GM04503 (cell line): ENCODE data around the gene DDTL.
"Not testable (repeated sequence)": the region's sequence is repeated elsewhere in the genome, so short reads cannot be mapped to it uniquely, and the experiment has no call there.

ENCODE experiments used
- DNase-seq: peaks from one replicate; pipeline ENCODE4 v3.0.0-alpha.2; 2012; ENCODE audit warnings: low read depth

The DDTL gene

DNA sequence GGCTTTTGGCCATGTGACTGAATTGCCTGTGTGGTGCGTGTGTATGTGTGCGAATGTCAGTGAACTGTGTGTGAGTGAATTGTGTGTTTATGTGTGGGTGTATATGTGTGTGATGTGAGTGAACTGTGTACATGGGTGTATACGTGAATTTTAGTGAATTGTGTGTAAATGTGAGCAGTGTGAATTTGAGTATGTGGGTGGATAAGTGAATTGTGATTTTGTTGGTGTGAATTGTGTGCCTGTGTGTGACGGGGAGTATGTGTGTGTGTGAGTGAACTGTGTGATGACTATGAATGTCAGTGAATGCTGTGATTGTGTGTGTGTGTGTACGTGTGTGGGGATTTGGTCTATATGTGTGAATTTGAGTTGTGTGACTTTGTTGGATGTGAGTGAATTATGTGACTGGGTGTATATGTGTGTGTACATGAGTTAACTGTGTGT, 3.5 kb downstream of the DDTL start:
- DNase-seq, result no peak

DNA sequence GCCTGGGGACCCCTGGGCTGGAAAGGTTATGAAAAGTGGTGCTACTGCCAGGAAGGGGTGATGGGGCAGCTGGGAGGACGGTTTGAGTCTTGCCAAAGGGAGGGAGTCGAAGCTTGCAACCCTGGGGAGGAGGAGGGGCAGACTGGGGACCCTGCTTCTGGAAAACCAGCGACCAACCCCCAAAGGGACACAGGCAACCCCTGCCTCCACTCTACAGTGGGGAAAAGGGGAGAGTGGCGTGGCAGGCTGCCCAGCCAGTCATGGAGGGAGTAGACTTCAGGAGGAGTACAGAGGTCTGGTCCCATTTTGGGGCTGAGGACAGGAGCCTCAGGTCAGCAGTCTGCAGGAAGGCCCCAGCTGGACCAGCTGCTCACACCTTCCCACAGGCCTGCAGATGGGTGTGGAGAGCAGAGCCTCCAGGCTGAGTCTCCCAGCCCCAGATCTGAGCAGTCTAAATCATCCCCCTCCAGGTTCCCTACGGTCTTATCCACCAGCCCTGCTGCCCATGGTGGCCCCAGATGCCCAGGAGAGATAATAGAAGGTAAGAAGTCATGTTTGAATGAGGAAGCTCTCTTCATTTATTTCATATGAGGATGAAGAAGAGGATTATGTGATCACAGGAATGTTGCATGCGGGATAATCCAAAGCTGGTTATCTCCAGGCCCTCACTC, 4.3 kb downstream of the DDTL start:
- no peak for DNase-seq

DNA sequence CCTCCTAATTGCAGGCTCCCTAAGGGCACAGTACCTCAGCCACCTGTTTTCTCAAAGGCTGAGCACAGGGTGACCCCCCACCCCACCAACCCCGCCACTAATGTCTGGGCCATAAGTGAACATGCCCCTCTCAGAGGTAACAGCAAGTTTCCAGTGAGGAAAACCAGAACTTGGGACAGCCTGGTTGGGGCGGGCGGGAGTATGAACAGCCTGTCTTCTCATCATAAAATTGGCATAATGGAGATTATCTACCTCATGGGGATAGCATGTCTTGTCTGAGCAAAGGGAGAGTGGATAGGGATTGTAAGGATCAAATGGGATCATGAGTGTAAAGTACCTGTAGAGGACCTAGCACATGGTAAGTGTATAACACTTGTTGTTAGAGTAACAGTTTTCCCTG, 5.2 kb downstream of the DDTL start:
- DNase-seq, result not testable (repeated sequence)

DNA sequence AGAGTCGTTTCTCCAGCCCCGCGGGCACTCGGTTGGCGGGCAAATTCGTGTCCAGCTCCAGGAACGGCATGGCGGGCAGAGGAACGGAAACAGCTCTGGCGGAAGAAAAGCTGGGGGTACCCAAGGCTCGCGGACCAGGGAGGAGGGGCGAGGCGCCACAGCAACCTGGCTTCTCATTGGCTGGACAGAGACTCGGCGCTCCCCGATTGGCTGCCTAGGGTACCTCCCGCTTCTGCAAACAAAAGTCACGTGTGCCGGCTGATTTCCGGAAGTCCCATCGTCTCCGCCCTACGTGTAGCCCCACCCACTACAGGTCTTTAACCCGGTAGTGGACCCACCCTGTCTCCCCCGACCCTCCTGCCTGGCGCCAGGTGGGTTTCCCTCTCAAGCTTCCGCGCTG, 7.7 kb downstream of the DDTL start, which contains the start of gene DDT:
Gene DDT, minus strand, starts transcription at position 97 of the 400 bp plus-strand sequence. Its CDS starts 27 bp downstream, at position 70.
- DNase-seq, result not testable (repeated sequence)

DNA sequence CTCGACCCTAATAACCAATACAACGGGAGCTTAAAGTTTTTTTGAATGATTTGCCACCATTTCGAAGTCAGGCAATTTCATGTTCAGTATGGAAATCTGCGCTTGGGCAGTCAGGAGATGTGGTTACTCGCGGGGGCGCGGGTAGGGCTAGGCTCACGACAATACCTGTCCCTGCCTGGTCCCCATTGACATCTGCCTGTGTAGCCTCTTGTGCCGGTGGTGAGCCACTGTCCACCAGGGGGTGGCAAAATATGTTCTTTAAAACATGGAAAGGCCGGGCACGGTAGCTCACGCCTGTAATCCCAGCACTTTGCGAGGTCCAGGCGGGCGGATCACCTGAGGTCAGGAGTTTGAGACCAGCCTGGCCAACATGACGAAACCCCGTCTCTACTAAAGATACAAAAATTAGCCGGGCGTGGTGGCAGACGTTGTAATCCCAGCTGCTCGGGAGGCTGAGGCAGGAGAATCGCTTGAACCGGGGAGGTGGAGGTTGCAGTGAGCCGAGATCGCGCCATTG, 8.2 kb downstream of the DDTL start:
- not testable (repeated sequence) for DNase-seq

DNA sequence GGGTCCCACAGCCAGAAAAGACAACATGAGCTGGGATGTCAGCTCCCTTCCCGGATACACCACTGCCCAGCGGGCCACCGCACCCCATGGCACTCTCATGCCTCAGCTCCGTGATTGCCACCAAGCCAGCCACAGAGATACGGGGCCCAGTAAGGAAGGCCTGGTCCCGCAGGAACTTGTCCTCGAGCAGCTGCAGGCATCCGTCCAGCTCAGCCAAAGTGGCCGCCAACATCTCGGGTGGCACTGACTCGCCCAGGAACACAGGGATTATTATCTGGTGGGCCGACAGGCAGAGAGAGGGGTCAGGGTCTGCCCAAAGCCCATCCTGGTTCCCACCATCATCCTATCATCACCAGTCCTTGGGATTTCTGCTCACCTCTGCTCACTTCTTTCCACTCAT, 10.6 kb downstream of the DDTL start:
- not testable (repeated sequence) for DNase-seq

DNA sequence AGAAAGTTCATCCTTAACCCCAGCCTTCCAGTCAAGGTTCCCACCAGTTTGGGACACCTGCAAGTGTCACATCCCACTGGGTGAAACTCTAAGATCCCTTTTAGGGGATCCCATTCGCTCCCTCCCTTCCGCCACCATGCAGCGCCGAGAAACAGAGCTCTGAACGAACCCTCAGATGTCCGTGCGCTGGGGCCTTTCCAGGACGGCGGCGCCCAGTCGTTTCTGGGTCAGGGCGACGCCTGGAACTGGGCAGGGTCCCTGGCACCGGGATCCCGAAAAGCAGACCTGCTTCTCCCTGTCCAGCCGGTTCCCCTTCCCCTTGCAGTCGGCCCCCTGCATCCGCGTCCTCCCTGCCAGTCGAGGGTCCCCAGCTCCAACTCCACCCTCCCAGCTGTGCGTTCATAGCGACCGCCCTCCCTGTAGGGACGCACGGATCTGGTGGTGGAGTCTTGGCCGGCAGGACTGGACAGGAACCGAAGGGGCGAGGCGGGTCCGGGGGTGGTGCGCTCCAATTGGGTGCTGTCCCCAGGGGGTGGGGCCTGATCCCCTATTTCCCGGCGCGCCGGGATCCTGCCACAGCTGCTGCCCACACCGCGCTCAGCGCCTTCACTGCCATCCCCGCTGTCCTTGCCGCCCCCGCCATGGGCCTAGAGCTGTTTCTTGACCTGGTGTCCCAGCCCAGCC, 13.0 kb downstream of the DDTL start, which contains the start of gene GSTT2:
Gene GSTT2, plus strand, starts transcription at position 578 of the 684 bp plus-strand sequence.
- not testable (repeated sequence) for DNase-seq

DNA sequence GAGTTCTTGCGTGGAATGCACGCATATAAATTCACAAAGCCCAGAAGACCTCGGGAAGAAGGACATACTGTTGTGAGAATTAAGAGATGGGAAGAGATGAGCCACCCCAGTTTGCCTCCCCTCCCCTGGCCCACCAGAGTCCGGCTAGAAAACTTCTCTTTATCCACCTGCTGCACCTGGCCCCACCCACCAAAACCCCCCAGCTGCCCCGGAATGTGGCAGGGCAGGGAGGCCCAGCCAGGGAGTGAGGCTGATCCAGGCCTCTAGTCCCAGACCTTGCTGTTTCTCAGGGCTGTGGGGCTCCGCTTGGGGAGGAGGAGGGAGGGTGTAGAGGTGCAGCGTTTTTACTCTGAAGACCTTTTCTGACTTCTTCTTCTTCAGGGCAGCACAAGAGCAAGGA, 13.9 kb downstream of the DDTL start:
- not testable (repeated sequence) for DNase-seq

DNA sequence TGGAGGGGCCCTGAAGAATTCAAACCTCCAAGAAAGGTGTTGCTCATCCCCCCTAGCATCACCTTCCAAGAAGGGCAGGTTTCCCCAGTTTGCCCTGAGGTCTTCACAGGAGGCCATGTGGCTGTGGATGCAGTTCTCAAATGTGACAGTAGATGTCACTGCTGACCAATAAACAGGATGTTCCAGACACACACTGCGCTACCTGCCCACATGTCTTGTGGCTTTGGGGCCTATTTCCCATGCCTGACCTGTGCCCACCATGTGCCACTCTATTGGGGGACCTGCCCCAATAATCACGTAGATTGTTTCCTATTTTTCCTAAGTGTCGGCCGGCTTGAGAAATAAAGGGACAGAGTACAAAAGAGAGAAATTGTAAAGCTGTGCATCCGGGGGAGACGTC, 17.7 kb downstream of the DDTL start:
- no peak for DNase-seq

DNA sequence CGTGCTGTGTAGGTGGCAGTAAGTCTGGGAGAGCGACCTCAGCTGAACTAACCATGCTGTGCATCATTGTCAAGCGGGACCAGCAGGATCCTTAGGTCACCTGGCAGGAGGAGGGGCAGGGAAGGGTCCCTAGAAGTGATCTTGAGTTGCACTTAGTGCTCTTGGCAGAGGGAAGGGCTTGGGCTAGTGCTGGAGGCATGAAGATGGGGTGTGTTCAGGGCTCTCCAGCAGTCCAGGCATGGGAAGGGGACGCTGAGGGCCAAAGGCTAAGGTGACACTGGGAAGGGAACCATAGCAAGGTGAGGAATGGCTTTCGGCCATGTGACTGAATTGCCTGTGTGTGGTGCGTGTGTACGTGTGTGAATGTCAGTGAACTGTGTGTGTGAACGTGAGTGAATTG, 19.4 kb downstream of the DDTL start:
- DNase-seq, result not testable (repeated sequence)

DNA sequence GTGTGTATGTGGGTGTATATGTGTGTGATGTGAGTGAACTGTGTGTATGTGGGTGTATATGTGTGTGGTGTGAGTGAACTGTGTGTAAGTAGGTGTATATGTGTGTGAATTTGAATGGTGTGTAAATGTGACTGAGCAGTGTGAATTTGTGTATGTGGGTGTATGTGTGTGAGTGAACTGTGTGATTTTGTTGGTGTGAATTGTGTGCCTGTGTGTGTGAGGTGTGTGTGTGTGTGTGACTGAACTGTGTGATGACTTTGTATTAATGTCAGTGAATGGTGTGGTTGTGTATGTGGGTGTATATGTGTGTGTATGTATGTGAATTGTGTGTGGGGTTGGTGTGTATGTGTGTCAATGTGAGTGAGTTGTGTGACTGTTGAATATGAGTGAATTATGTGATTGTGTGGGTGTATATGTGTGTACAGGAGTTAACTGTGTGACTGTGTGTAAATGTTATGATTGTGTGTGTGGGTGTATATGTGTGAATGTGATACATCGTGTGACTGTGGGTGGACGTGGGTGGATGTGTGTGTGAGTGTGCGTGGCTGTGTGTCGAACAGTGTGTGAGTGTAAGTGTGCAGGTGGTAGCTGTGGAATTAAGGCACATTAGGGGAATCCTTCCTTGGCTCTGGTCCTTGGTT, 20.0 kb downstream of the DDTL start:
- DNase-seq, result not testable (repeated sequence)

DNA sequence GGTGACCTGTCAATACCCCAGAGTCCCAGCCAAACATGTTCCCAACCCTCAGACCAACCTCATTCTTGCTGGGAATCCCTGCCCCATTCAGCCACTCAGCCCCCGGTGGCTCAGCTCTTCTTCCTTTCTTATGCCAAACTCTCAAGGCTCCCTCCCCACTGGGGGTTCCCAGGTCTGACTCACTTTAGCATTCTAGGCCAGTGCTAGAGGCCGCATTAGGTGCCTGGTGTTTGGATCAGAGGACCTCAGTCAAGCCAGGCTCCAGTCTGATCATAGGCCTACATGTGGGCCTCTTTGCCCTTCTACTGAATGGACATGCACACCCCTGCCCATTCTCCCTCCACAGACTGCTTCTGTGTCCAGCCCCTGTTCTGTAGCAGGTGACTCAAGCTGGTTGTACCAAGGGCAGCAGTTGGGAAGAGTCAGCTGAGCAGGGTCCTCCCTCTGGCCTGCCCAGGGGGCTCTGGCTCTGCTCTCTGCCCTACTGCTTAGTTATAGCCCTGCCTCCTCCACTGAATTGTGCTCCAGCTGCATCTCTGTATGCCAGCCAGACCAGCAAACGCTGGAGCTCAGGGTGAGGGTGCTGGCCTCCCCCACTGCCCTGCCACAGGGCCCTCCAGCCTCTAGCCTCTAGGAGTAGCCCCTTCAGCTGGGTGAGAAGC, 23.0 kb downstream of the DDTL start:
- not testable (repeated sequence) for DNase-seq

DNA sequence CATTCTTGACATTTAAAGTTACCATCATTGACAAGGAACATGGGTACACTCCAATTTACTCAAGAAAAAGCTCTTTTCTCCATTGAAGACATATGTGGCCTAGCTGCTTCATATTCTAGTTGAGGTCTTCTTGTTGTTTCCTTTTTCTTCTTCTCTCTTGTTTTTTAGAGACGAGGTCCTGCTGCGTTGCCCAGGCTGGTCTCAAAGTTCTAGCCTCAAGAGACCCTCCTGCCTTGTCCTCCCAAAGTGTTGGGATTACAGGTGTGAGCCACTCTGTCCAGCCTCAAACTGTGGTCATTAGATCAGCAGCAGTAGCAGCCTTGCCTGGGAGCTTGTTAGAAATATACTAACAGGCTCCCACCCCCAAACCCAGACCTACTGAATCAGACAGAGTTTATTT, 26.4 kb downstream of the DDTL start:
- DNase-seq, result not testable (repeated sequence)

DNA sequence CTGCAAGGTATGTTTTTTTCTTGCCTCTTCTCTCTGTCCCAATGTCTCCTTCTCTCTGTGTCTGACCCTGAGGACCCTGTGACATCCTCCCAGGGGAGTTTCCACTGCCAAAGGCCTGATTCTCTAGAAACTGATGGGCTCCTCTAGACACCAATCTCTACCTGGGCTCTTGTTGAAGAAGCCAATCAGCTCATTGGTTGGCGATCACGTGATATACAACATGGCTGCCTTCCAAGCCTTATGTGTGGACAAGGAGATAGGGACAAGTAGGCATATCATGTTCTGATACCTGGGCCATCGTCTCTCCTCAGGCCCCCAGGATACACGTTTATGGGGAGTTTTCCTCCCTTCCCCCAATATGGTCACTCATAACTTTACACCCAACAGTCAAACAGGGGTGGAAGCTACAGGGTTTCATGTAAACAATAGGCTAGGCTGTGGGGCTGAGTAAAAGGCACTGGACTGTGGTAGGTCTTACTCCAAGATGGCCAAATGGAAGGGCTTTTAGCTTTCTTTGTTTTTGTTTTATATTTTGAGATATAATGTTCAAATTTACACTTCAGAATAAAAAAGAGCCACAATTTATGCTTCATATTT, 27.0 kb downstream of the DDTL start:
- DNase-seq, result not testable (repeated sequence)

DNA sequence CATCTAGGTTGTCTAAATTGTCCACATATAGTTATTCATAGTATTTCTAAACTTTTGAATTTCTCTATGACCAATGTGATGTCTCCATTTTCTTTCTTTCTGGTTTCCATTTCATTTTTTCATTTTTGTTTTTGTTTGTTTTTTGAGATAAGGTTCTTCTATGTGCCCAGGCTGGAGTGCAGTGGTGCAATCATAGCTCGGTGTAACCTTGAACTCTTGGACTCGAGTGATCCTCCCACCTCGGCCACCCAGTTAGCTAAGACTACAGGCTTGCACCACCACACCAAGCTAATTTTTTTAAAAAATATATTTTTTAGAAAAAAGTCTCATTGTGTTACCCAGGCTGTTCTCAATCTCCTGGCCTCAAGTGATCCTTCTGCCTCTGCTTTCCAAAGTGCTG, 30.4 kb downstream of the DDTL start:
- no peak for DNase-seq

DNA sequence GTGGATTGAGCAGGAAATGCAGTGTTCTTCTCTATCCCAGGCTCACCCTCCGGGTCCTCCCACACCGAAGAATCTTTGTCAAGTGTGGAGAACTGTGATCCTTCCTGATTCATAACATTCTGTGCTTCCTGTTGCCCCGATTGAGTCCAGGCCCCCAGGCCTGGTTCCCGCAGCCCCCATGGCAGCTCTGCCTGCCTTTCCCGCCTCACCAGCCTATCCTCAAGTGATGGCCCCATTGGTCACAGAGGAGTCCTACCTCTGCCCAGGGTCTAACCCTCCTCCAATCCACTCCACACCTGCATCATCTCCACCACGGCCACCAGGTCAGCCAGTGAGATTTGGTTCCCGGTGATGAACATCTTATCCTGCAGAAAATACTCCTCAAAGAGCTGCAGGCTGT, 33.1 kb downstream of the DDTL start:
- not testable (repeated sequence) for DNase-seq

DNA sequence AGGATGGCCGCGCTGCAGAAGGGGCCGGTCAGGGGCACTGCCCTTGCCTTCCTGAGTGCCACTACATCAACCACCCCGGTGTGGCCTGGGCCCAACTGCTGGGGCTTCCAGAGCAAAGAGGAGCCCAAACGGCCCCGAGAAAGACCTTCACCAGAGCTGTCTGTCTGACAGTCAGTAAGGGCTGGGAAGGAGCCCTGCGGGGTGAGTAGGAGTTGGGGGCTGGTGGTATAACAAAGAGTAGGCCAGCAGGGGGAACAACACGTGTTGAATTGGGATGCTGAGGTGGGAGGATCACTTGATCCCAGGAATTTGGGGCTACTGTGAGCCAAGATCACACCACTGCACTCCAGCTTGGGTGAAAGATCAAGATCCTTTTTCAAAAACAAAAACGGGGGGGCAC, 34.6 kb downstream of the DDTL start:
- no peak for DNase-seq

DNA sequence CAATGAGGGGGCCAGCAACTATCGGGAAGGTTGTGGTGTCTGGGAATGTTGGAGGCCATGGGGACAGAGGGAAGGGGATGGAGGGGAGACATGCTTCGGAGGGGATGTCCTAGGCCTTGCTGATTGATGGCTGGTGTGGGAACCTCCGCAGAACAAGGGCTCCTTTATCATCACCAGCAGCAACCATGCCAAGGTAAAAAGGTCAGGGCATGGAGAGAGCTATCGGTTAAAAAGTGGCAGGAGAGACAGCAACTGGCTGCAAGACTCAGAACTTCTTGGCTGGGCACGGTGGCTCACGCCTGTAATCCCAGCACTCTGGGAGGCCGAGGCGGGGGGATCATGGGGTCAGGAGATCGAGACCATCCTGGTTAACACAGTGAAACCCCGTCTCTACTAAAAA, 35.6 kb downstream of the DDTL start:
- no peak for DNase-seq

DNA sequence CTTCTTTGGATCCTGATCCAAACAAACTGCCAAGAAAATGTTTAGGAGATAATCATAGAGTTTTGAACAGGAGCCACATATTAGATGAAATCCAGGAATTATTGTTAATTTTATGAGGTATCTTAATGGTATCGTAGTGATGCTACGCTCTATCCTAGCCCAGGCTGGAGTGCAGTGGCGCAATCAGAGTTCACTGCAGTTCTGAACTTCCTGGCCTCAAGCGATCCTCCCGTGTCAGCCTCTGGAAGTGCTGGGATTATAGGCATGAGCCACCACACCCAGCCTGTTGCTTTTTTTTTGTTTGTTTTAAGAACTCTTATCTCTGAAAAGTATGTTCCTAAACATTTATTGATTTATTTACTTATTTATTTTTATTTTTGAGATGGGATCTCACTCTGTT, 36.2 kb downstream of the DDTL start:
- DNase-seq, result no peak

DNA sequence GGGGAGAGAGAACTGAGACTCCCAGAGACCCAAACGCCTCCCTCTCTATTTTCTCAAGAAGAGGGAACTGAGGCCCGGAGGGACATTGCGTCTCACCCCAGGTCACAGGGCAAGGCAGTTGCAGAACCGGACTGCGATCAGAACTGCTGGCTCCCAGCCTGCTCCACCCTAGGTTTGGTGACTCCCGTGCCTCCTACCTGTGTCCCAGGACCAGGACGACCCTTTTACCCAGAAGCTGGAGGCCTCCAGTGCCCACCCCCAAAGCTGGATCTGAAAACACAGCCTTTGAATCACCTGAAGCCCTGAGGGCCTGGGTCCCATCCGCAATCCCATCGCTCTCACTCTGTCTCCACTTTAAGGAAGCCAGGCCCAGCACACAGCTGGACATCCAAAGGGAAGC, 37.2 kb downstream of the DDTL start:
- DNase-seq, result no peak

DNA sequence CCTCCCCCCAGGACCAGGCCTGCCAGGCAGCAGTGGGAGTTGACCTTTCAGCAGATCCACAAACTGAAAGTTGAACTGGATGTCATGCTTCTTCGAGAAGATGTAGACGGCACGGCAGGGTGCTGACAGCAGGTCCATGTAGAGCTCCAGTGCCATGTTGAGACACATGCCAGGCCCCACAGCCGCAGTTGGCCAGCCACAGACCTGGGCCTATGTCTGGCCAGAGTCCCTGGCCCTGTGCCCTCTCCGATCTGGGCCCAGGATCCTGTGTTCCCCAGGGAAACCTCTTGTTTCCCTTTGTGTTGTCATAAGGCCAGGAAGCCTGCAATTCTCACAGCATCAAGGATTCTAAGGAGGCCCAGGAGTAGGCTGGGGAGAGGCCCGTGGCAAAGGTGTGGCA, 38.5 kb downstream of the DDTL start, which contains the start of gene GSTT4:
Gene GSTT4, minus strand, starts transcription at position 253 of the 400 bp plus-strand sequence. Its CDS starts 97 bp downstream, at position 156.
- no peak for DNase-seq
